ENCODE measurements around the gene CACNA1C.

CACNA1C gene

DNA sequence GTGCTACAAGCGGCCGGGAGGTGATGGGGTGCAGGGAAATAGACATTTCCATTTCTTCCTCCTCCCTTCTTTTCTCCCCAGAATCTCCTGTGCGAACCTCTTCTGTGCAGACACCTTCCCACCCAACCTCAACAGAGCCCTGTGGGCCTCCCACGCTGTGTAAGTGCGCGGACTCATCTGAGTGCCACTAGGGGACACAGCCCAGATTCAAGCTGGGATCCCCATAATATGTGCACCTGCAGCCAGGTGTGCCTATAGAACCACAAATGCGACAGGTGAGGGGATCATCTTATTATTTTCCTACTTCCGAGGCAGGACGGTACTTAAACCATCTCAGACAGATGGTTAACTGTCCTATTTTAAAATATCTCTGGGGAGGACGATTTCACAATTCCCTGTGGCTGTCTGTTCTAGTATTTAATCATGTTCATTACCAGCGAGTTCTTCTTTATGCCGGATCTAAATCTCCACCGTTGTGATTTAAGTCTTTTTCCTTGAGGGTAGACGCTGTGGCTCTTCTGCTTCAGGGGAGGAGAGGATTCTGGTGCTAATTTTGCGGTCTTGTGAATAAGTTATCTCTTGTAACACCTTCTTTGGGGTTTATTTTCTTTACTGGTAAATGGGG, 17.2 kb upstream of the CACNA1C start:
- DNase-seq: no peak

DNA sequence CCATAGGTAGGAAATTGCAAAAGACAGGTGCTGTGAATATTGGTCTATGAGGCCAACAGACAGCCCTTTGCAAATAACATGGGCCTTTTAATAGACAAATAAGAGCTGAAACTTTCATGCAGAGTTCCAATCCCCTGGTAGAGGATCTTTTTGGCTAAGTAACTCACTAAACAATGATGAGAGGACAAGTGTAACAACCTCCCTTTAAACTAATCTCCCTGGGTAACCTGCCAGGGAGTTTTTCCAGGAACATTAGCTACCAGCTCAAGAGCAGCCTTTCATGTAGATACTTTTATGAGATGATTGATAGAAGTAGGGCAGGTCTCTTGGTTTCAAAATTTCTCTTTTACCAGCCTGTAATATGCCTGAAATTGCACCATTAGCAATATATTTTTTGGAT, 13.8 kb upstream of the CACNA1C start:
- no peak for DNase-seq

DNA sequence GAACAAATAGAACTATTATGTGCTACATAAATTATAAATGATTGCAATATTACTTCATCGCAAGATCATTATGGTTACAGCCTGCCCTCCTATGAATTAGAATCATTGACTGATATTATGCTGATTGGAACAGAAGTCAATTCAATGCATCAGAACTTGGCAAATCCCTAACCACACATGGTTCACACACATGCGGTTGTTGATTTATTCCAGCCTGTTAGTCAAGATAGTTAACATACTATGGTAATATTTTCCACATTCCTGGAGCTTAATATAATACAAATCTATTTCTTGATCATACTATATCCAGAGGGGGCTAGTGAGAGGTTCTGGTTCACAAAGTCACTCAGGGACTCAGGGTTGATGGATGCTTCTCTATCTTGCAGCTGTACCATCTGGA, 9.7 kb upstream of the CACNA1C start:
- DNase-seq: peak; percentile 36

- no peak for DNase-seq
These were observed 8.6 kb upstream of the CACNA1C start for GRCh38 chr12:2044165-2044564.

GRCh38 chr12:2046957-2047356, 5.8 kb upstream of the CACNA1C start:
- DNase-seq: no peak

GRCh38 chr12:2047752-2048151, 5.0 kb upstream of the CACNA1C start:
- DNase-seq: no peak

DNA sequence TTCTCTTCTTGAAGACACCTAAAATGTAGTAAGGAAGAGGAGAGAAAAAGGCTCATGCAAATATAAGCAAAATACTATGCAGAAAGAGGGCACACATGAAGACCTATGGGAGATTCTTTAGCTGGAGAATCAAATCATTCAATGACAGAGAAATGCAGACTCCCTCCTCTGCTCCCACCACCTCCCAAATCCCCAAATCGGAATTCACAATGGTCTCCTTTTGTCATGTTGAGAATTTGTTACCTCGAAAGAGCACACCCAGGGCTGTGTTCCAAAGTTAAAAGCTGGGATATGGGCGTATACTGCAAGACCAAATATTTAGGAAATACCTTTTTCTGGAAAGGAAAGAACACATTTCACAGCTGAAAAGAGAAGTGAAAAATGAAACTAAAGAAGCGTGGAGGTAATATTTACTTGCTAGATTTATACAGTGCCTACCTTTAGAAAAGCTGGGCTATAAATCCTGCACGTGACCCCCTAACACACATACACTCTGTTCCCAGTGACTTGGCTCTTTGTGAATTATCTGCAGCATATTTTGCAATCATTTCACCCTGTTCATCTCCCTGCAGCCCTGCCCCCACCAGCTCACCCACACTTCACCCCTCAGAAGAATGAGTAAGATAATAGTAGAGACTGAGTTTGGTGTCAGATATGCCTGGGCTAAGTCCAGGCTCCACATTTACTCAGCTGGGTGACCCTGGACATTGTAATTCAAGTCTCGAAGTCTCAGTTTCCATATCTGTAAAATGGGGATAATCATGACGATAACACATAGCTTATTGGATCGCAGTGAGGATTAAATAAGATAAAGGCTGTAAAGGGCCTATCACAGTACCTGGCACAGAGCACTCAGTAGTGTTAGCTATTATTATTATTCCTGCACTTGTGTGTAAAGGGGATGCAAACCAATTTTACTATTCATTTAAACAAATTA, 2.9 kb upstream of the CACNA1C start:
- peak; percentile 44 for DNase-seq

- DNase-seq: no peak
These were observed 826 bp upstream of the CACNA1C start for GRCh38 chr12:2051700-2052621.

GRCh38 chr12:2053691-2054090, 904 bp downstream of the CACNA1C start:
- peak; percentile 54 for DNase-seq

DNA sequence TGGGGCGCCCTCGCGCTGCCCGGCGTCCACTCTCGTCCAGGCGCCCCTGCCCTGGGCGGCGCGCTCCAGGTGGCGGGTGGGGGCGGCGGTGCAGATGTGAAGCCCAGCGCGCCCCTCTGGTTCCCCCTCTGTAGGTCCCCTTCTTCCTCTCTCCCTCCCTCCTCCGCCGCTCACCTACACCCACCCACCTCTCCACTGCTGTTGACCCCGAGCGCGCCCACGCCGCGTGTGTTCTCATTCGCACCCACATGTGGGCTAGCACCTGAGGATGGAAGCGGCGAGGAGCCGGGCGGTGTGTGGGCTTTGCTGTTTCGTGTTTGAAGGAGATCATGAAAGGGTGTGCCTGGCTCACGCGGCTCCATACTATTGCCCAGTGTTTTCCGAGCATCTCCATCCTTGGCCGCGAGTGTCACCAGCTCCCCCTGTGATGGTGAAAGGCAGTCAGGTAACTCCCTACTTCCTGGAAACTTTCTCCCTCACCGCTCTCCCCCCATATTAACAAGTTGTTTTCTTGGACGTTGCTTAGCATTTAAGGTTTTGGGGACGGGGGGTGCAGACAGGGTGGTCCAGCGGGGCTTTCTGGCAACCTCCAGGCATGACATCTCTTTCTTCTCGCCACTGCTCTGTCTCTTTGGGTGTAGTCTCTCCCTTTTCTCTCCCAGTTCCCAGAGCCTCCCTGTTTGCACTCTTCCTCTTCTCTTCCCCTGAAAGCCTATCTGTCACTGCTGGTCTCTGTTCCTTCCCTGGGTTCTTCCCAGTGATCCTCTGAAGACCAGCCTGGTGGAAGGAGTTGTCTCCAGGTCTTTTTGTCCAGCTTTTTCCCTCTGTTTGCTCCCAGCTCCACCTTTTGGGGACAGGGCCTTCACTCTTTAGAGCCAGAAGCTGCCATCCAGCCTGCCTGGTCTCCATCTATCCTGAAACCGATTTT, 1.6 kb downstream of the CACNA1C start:
- DNase-seq: no peak

- peak; percentile 69 for DNase-seq
These were observed 4.4 kb downstream of the CACNA1C start for GRCh38 chr12:2057041-2057794.

GRCh38 chr12:2057795-2058408, 5.1 kb downstream of the CACNA1C start:
- DNase-seq: no peak

DNA sequence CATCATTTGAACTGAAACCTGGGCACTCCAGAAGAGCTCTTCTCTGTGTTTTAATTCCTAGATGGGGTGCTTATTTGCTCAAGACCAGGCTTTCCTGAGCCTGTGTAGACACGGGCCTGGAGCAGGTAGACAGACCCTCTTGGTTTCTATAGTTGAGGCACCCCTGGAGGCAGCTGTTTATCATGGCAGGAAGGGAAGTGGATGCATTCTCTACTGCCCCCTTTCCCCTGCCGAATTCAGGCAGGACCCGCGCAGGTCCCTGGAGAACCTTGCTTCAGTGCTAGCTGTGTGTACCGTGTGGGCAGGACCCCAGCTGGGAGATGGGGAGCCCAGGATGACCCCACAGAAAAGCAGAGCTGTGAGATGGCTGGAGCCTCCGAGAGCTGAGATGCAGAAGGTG, 6.0 kb downstream of the CACNA1C start:
- no peak for DNase-seq

GRCh38 chr12:2061402-2061801, 8.6 kb downstream of the CACNA1C start:
- DNase-seq: no peak

GRCh38 chr12:2064071-2064507, 11.3 kb downstream of the CACNA1C start:
- DNase-seq: peak; percentile 65

GRCh38 chr12:2068653-2069052, 15.9 kb downstream of the CACNA1C start:
- DNase-seq: no peak

DNA sequence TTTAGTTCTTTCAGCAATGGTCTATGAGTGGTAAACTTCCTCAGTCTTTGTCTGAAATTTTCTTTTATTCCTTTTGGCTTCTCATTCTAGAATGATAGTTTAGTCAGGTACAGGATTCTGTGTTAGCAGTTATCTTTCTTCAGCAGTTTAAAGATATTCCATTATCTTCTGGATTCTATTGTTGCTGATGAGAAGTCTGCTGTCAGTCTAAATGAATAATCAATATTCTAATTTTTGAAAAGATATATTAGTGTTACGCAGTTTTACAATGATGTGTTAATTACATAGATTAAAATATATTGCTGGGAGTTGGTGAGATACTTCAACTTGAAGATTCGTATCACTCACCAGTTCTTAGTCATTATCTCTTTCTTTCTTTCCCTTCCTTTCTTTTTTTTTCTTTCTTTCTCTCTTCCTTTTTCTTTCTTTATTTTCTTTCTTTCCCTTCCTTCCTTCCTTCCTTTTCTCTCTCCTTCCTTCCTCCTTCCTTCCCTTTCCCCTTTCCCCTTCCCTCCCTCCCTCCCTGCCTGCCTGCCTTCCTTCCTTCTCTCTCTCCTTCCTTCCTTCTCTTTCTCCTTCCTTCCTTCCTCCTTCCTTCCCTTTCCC, 17.8 kb downstream of the CACNA1C start:
- DNase-seq: no peak

DNA sequence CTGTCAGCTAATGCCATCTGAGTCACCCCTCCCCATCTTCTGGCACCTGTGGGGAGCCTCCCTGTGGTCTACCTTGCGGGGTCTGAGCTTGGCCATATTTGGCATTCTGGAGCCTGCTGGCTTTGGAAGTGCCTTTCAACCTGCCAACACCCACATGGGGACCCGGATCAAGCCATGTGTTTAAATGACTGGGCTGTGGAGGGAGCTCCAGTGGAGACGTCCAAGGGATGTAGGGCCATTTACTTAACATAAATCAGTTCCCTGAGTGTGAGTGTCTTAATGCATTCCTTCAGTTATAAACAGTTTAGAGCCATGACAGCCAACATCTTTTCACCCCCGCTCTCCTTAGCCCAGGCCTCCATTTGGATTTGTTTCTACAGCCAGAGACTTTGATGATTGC, 22.0 kb downstream of the CACNA1C start:
- DNase-seq: no peak

GRCh38 chr12:2075508-2076195, 22.9 kb downstream of the CACNA1C start:
- no peak for DNase-seq

GRCh38 chr12:2076196-2076570, 23.4 kb downstream of the CACNA1C start:
- peak; percentile 84 for DNase-seq
